A549 (cell line): ENCODE measurements around the gene GAMT. TPM values are rescaled to one million over a fixed set of nuclear protein-coding genes. Genes with fewer than 3 reads are reported as not detected.

Experiments
- ATAC-seq, 2 experiments: fragments of 200-7000 bp in 1 of 2; fragments of >200 bp in 1 of 2; cut with Nextera tagmentation in 1 of 2; cut with Tn5 transposase in 1 of 2; 3 replicates each; pipeline versions ENCODE4 v1.8.0 to v1.9.1; 2018 to 2020; ENCODE audit warnings: mild to moderate bottlenecking in 1 of 2, moderate library complexity in 1 of 2
- CTCF ChIA-PET: fragments of 300-600 bp; sonication (Branson Sonifier 250); formaldehyde crosslinking; extraction: SDS; loops from one replicate; lab custom pipeline; 2021; ENCODE audit warnings: antibody characterized with exemption, inconsistent platforms; lab: Yijun Ruan, JAX
- POLR2A ChIA-PET: fragments of 350-600 bp; formaldehyde crosslinking; extraction: SDS; loops from one replicate; lab custom pipeline; 2021; ENCODE audit warnings: antibody characterized with exemption, inconsistent platforms; lab: Yijun Ruan, JAX
- DNase-seq, 2 experiments: peaks; one replicate each; pipeline versions ENCODE4 v3.0.0 to v3.0.0-alpha.2; 2011 to 2016; ENCODE audit warnings: low read depth in 1 of 2, low spot score in 1 of 2
- FAIRE-seq: peaks from 2 replicates; lab custom pipeline; 2011; peaks lifted over from hg19 to GRCh38; lab: Jason Lieb, UNC
- H3K27ac ChIP-seq, 2 experiments: fragments of >200 bp; sonication (Bioruptor Twin); formaldehyde crosslinking; 3 replicates each; pipeline ENCODE4 v1.5.1; 2016 to 2017
- H3K4me1 ChIP-seq: fragments of >200 bp; sonication (Bioruptor Twin); formaldehyde crosslinking; 3 replicates; pipeline ENCODE4 v1.6.1; 2016
- H3K4me2 ChIP-seq: fragments of >200 bp; sonication (Bioruptor Twin); formaldehyde crosslinking; 3 replicates; pipeline ENCODE4 v1.6.1; 2016
- H3K4me3 ChIP-seq: fragments of >200 bp; sonication (Bioruptor Twin); formaldehyde crosslinking; 3 replicates; pipeline ENCODE4 v1.5.1; 2016
- H3K9me3 ChIP-seq: fragments of >200 bp; sonication (Bioruptor Twin); formaldehyde crosslinking; 3 replicates; pipeline ENCODE4 v1.6.1; 2016
- CEBPB ChIP-seq, 2 experiments: fragments of >200 bp in 1 of 2; sonication (Bioruptor Twin) in 1 of 2; formaldehyde crosslinking in 1 of 2; IDR thresholded peaks; 2 replicates each; pipeline ENCODE4 v1.6.1; 2012 to 2016
- CHD2 ChIP-seq: fragments of 150-350 bp; IDR thresholded peaks from 2 replicates; pipeline ENCODE4 v1.6.1; 2014; ENCODE audit warnings: low read length; ENCODE audit not compliant: partially characterized antibody
- CHD4 ChIP-seq: fragments of 200-600 bp; sonication (generic); IDR thresholded peaks from 2 replicates; pipeline ENCODE4 v1.6.1; 2016; ENCODE audit warnings: antibody characterized with exemption, mild to moderate bottlenecking, borderline replicate concordance
- EHF ChIP-seq: fragments of 250-450 bp; sonication (Bioruptor Pico); IDR thresholded peaks from 2 replicates; pipeline ENCODE4 v1.5.0; 2020; ENCODE audit warnings: mild to moderate bottlenecking
- ELK1 ChIP-seq: fragments of 150-350 bp; IDR thresholded peaks from 2 replicates; pipeline ENCODE4 v1.6.1; 2014; ENCODE audit warnings: low read depth, mild to moderate bottlenecking, low read length
- FOSL2 ChIP-seq, 2 experiments: fragments of 450-650 bp in 1 of 2; fragments of >200 bp in 1 of 2; sonication (Bioruptor Twin) in 1 of 2; formaldehyde crosslinking; IDR thresholded peaks; 2 replicates each; pipeline versions ENCODE4 v1.5.0 to v1.6.1; 2016 to 2020; ENCODE audit warnings: mild to moderate bottlenecking in 1 of 2, moderate library complexity in 1 of 2
- FOXS1 ChIP-seq: fragments of 250-450 bp; sonication (Bioruptor Pico); IDR thresholded peaks from 2 replicates; pipeline ENCODE4 v1.5.0; 2020; ENCODE audit warnings: mild to moderate bottlenecking, moderate library complexity
- HES2 ChIP-seq: fragments of >200 bp; sonication (Bioruptor Twin); formaldehyde crosslinking; IDR thresholded peaks from 2 replicates; pipeline ENCODE4 v1.6.1; 2016
- HMGXB4 ChIP-seq: fragments of 250-450 bp; sonication (Bioruptor Pico); IDR thresholded peaks from 2 replicates; pipeline ENCODE4 v1.5.0; 2021; ENCODE audit warnings: mild to moderate bottlenecking, moderate library complexity, borderline replicate concordance
- HOXB5 ChIP-seq: fragments of 250-450 bp; sonication (Bioruptor Pico); IDR thresholded peaks from 2 replicates; pipeline ENCODE4 v1.5.0; 2020; ENCODE audit warnings: mild to moderate bottlenecking, moderate library complexity
- JUN ChIP-seq, 2 experiments: fragments of >200 bp; sonication (Bioruptor Twin); formaldehyde crosslinking; IDR thresholded peaks; 2 replicates in 1 of 2; 3 replicates in 1 of 2; pipeline ENCODE4 v1.6.1; 2016 to 2017
- JUNB ChIP-seq: fragments of >200 bp; sonication (Bioruptor Twin); formaldehyde crosslinking; IDR thresholded peaks from 2 replicates; pipeline ENCODE4 v1.6.1; 2016
- KDM1A ChIP-seq: fragments of 200-600 bp; sonication (generic); IDR thresholded peaks from 2 replicates; pipeline ENCODE4 v1.6.1; 2016; ENCODE audit warnings: low read depth, mild to moderate bottlenecking
- KDM5A ChIP-seq: fragments of 200-600 bp; sonication (generic); IDR thresholded peaks from 2 replicates; pipeline ENCODE4 v1.6.1; 2016; ENCODE audit warnings: antibody characterized with exemption, mild to moderate bottlenecking
- MAZ ChIP-seq: fragments of 150-350 bp; IDR thresholded peaks from 2 replicates; pipeline ENCODE4 v1.6.1; 2014; ENCODE audit warnings: antibody characterized with exemption, low read depth, low read length, borderline replicate concordance
- NPAS2 ChIP-seq: fragments of 250-450 bp; sonication (Bioruptor Pico); IDR thresholded peaks from 2 replicates; pipeline ENCODE4 v1.8.0; 2022; ENCODE audit warnings: mild to moderate bottlenecking, moderate library complexity, borderline replicate concordance
- PHF8 ChIP-seq: fragments of 200-600 bp; sonication (generic); IDR thresholded peaks from 2 replicates; pipeline ENCODE4 v1.6.1; 2016; ENCODE audit warnings: low read depth, mild to moderate bottlenecking, antibody characterized with exemption, moderate library complexity, borderline replicate concordance
- POLR2A ChIP-seq: IDR thresholded peaks from 2 replicates; pipeline ENCODE4 v1.6.1; 2012; ENCODE audit warnings: mild to moderate bottlenecking, low read length
- RNF2 ChIP-seq: fragments of 200-600 bp; sonication (generic); IDR thresholded peaks from 2 replicates; pipeline ENCODE4 v1.6.1; 2016; ENCODE audit warnings: low read depth, mild to moderate bottlenecking, antibody characterized with exemption, moderate library complexity, borderline replicate concordance
- TFCP2L1 ChIP-seq: fragments of 250-450 bp; sonication (Bioruptor Pico); IDR thresholded peaks from 2 replicates; pipeline ENCODE4 v1.5.0; 2021; ENCODE audit warnings: mild to moderate bottlenecking
- WGBS: methylation state at CpG from one replicate; pipeline ENCODE4 v1.1.6; 2017; ENCODE audit errors: missing lambda C conversion rate; 5-methylcytosine and 5-hydroxymethylcytosine counted together
- polyA plus RNA-seq, 4 experiments: library from polyadenylated mRNA; depleted of rRNA in 3 of 4; stranded (reverse); fragments of >200 nt; fragmentation: RNase III in 1 of 4; extraction: RNeasy Plus Mini Kit Qiagen cat#74134 plus additional on column Dnase treatment in 1 of 4; gene quantifications; 2 replicates in 3 of 4; 3 replicates in 1 of 4; pipeline ENCODE4 v1.2.3, GENCODE V29; 2011 to 2017
- TF ChIP-seq, protein P1 (sequence below): IDR thresholded peaks from 2 replicates; pipeline ENCODE4 v1.6.1; 2012
- TF ChIP-seq, protein P2 (sequence below): fragments of 450-650 bp; IDR thresholded peaks from 2 replicates; pipeline ENCODE4 v1.6.1; 2014; ENCODE audit warnings: antibody characterized with exemption

Gene GAMT
- polyA plus RNA-seq, 2 of the 4 experiments (the other 2 are of a cell fraction), result 13.6 to 26.0 TPM

DNA sequence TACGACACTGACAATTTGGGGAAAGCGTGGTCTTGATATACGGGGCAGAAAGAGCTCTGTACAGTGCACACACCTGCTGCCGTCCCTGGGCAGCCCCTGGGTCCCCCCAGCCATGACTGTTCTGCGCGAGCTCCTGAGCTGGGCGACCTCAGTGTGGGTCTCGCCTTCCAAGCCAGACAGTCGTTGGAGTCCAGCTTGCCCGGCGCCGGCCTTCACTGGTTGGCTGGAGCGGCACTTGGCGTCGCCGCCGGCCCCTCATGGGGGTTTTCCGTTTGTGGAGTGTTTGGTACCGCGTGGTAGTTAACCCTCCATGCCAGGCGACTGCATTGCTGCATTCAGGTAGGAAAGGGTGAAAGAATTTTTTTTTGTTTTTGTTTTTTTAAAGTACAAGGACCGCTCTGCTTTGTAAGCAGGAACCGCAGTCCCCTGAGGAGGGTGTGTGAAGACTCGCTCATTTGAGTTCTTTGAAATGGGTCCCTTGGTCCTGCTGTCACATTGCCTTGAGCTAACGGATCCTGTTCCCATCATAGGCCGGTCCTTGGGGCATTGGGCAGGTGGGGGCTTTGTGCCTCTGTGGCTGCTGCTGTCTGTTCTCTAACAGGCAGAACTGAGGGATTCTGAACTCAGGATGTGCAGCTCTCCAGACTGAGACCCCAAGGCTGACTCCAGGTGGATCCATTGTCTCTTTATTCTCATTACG is 26.0 kb upstream of the GAMT start:
- H3K4me1 ChIP-seq, result no peaks in the 10 kb centered on the region
- H3K4me2 ChIP-seq, result no peak overlapping the region
- POLR2A ChIA-PET, result no interaction called here
- 95% methylated on average over 25 of the region's 27 CpGs for WGBS
- H3K27ac ChIP-seq, result no peak overlapping the region
- CTCF ChIA-PET, result interaction anchor here (0.6 to 1.1 kb wide), 3 partner anchors 10 to 111 kb away, joined by 3 read pairs; no protein-coding TSS in a partner anchor
- no peak for ATAC-seq
- no peak for DNase-seq
- no peak for FAIRE-seq
- no peak overlapping the region for H3K4me3 ChIP-seq
- TF ChIP-seq CHD4, result no peak
- TF ChIP-seq HES2, result no peak
- no peak for TF ChIP-seq KDM5A
- TF ChIP-seq HOXB5 (CRISPR knock-in tag), result no peak
- no peak for TF ChIP-seq CEBPB (IDR thresholded peaks at IDR 0.05)
- TF ChIP-seq JUN (IDR thresholded peaks at IDR 0.05), result no peak
- TF ChIP-seq HMGXB4 (CRISPR knock-in tag), result no peak
- TF ChIP-seq ELK1, result no peak
- TF ChIP-seq TFCP2L1 (CRISPR knock-in tag), result no peak
- no peak for TF ChIP-seq PHF8
- H3K9me3 ChIP-seq, result no peaks in the 10 kb centered on the region

DNA sequence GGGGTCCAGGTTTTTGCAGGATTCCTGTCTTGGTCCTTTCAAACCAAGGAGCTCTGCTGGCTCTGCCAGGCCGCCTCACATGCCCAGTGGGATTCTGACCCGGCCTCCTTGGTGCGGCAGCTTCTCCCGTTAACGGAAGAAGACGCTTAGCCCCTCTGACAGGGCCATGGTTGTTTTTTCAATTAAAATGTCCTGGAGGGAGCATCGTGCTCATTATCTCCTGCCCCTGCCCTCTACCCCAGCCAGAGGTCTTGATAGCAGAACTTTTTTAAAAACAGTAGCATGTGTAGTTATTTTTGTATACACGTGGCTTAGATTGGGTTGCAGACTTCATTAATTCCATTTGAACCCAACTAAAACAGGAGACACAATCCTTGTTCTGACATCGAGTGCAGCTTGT is 25.4 kb upstream of the GAMT start:
- TF ChIP-seq FOXS1 (CRISPR knock-in tag) (no peak), KDM1A (no peak), RNF2 (no peak), KDM5A (no peak), EHF (CRISPR knock-in tag) (no peak)
- TF ChIP-seq, protein P1, sequence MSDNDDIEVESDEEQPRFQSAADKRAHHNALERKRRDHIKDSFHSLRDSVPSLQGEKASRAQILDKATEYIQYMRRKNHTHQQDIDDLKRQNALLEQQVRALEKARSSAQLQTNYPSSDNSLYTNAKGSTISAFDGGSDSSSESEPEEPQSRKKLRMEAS, result no peak
- TF ChIP-seq, protein P2, sequence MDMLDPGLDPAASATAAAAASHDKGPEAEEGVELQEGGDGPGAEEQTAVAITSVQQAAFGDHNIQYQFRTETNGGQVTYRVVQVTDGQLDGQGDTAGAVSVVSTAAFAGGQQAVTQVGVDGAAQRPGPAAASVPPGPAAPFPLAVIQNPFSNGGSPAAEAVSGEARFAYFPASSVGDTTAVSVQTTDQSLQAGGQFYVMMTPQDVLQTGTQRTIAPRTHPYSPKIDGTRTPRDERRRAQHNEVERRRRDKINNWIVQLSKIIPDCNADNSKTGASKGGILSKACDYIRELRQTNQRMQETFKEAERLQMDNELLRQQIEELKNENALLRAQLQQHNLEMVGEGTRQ, result no peak
- FAIRE-seq (no peak), DNase-seq (no peak), ATAC-seq (no peak)
- ChIA-PET POLR2A (no interaction called here), CTCF (interaction anchor here (0.9 kb wide), 1 partner anchor 111 kb away, joined by 3 read pairs; no protein-coding TSS in a partner anchor)
- WGBS, result 94% methylated on average over 9 of the region's 9 CpGs
- no peak overlapping the region for H3K27ac ChIP-seq
- no peak overlapping the region for H3K4me2 ChIP-seq
- no peaks in the 10 kb centered on the region for H3K4me1 ChIP-seq
- no peak overlapping the region for H3K4me3 ChIP-seq
- no peaks in the 10 kb centered on the region for H3K9me3 ChIP-seq

GRCh38 chr19:1425902-1426301 is 24.6 kb upstream of the GAMT start:
- WGBS, result 98% methylated on average over 8 of the region's 14 CpGs
- CTCF ChIA-PET, result interaction anchor here (1.9 kb wide), 1 partner anchor 19 kb away, joined by 5 read pairs; no protein-coding TSS in a partner anchor
- Histone ChIP-seq H3K27ac (no peak overlapping the region), H3K4me2 (no peak overlapping the region), H3K4me1 (no peaks in the 10 kb centered on the region), H3K4me3 (no peak overlapping the region), H3K9me3 (no peaks in the 10 kb centered on the region)
- ATAC-seq, result no peak
- TF ChIP-seq MAZ (no peak), KDM1A (no peak), NPAS2 (no peak), CHD4 (no peak), CHD2 (no peak), FOSL2 (IDR thresholded peaks at IDR 0.05) (no peak), FOSL2 (CRISPR knock-in tag; IDR thresholded peaks at IDR 0.05) (no peak), POLR2A (no peak), JUNB (no peak), TFCP2L1 (CRISPR knock-in tag) (no peak), HES2 (no peak)
- TF ChIP-seq, protein P2, result no peak
- POLR2A ChIA-PET, result no interaction called here
- no peak for FAIRE-seq
- DNase-seq, result no peak
